T47D (cell line): ENCODE results near the gene CCNY.
A peak's percentile ranks its signal among the peaks of the same experiment; 100 is the strongest.
"Not testable (repeated sequence)": the region's sequence is repeated elsewhere in the genome, so short reads cannot be mapped to it uniquely, and the experiment has no call there.

ENCODE experiments used
- DNase-seq, 2 experiments: peaks; one replicate each; pipeline versions ENCODE4 v3.0.0 to v3.0.0-alpha.2; 2011 to 2012; ENCODE audit warnings: low read depth in 1 of 2, low spot score in 1 of 2
- JUND ChIP-seq: IDR thresholded peaks from 2 replicates; pipeline ENCODE4 v1.6.1; 2012; ENCODE audit warnings: low read depth
- in situ Hi-C: cut with HindIII; loops from 2 replicates; pipeline ENCODE4 v1.10.0; 2016; ENCODE audit warnings: low sequenced_read_pairs, low pct_unique_long_range_greater_than_20kb

CCNY gene

GRCh38 chr10:35336084-35336831 is at the start of gene CCNY:
Gene CCNY (plus strand): TSS chr10:35336509. CDS start chr10:35337054, 545 bp downstream.
- TF ChIP-seq JUND: no peak
- in situ Hi-C loops: no loop called here
- peak; percentile 81 to 92 for DNase-seq

- in situ Hi-C loops: no loop called here
- TF ChIP-seq JUND: no peak
These were observed 47.1 kb upstream of the CCNY start for GRCh38 chr10:35289198-35289597.

GRCh38 chr10:35294506-35294905 is 41.8 kb upstream of the CCNY start:
- no peak for DNase-seq
- no peak for TF ChIP-seq JUND
- in situ Hi-C loops: no loop called here

More at GRCh38 chr10:35289198-35289597, 47.1 kb upstream of the CCNY start:
- DNase-seq: no peak

- in situ Hi-C loops: no loop called here
- DNase-seq: no peak
- no peak for TF ChIP-seq JUND
These were observed 37.3 kb upstream of the CCNY start for GRCh38 chr10:35299016-35299415.

- in situ Hi-C loops: no loop called here
- no peak for DNase-seq
- no peak for TF ChIP-seq JUND
These were observed 36.1 kb upstream of the CCNY start for GRCh38 chr10:35300063-35300699.

GRCh38 chr10:35304649-35305048 is 31.7 kb upstream of the CCNY start:
- DNase-seq: peak in 1 of 2 experiments; percentile 3
- TF ChIP-seq JUND: no peak
- in situ Hi-C loops: no loop called here

GRCh38 chr10:35306852-35307251 is 29.5 kb upstream of the CCNY start:
- no peak for TF ChIP-seq JUND
- peak; percentile 6 to 80 for DNase-seq
- in situ Hi-C loops: no loop called here

- peak in 1 of 2 experiments; percentile 12 for DNase-seq
- TF ChIP-seq JUND: no peak
- in situ Hi-C loops: no loop called here
These were observed 29.0 kb upstream of the CCNY start for GRCh38 chr10:35307297-35307696.

- no peak for TF ChIP-seq JUND
- in situ Hi-C loops: no loop called here
- no peak for DNase-seq
These were observed 27.5 kb upstream of the CCNY start for GRCh38 chr10:35308809-35309208.

GRCh38 chr10:35314142-35314541 is 22.2 kb upstream of the CCNY start:
- DNase-seq, in situ Hi-C loops: not testable (repeated sequence)

GRCh38 chr10:35315235-35315634 is 21.1 kb upstream of the CCNY start:
- in situ Hi-C loops, DNase-seq: not testable (repeated sequence)

- no peak for TF ChIP-seq JUND
- in situ Hi-C loops: no loop called here
- DNase-seq: no peak
These were observed 19.9 kb upstream of the CCNY start for GRCh38 chr10:35316218-35316967.

- no peak for TF ChIP-seq JUND
- DNase-seq: no peak
- in situ Hi-C loops: no loop called here
These were observed 17.8 kb upstream of the CCNY start for GRCh38 chr10:35318551-35318950.
